Skeletal muscle cell (primary cell): ENCODE data around the gene PRSS2.
A peak's percentile ranks its signal among the peaks of the same experiment; 100 is the strongest.

Source experiments
- DNase-seq: peaks from one replicate; pipeline ENCODE4 v3.0.0-alpha.2; 2010; ENCODE audit warnings: low read depth
- H3K4me3 ChIP-seq: 2 replicates; pipeline ENCODE4 v1.5.1; 2011; ENCODE audit warnings: low read depth, mild to moderate bottlenecking, control low read depth, low read length, moderate library complexity

PRSS2 gene

DNA sequence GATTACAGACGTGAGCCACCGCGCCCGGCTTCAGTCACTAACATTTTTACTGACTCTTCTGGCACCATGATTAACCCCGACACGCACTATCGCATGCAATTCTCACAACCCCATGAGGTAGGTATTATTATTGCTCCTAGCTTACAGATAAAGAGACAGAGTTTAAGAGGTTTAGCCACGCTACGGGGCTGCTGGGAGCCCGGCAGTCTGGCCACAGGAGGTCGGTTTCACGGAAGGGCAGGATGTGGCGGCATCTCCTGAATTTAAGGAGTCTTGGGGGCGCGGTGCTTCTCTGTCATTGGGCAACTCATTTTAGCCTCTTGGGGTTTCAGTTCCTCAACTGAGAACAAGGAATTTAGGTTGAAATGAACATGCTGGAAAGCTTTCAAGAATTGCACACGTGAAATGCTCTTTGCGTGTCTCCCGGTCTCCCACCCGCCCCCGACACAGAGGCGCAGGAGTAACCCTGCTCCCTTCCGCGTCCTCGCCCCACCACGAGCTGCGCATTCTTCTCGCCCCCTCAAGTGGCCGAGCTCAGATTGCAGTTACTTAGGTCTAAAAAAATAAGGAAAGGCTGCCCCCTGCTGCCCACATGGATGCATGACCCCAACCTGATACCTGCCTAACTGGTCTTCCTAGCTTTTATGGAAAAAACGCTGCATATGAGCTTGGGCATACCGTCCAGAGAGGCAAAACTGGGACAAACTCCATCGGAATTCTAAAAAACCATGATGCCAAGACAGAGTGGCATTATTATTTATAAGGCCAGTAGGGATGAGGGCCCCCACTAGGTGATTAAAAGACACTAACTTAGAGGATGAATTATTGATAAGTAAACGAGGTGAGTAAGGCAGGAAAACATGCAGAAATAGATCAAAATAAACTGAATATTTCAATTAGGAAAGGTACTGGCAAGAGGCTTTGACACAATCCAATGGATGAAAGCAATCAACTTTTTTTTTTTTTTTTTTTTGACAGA is 12.4 kb downstream of the PRSS2 start:
- peak; percentile 74 for DNase-seq

DNA sequence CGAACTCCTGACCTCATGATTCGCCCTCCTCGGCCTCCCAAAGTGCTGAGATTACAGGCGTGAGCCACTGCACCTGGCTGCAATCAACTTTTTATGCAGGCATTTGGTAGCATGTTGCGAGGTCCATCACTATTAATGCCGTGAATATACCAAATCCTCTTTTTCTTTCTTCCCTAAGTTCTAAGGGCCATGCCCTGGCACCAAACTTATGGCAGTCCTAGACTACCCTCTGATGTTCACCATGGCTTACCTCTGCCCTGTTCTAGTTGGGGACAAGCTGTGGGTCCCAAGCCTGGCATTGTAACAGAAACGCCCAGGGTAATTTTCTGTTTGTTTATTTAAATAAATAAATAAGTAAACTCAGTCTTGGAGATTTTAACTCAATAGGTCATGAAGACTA is 13.3 kb downstream of the PRSS2 start:
- DNase-seq: no peak
- H3K4me3 ChIP-seq: no peak overlapping the region

More for the DNA sequence above, 12.4 kb downstream of the PRSS2 start:
- peak overlapping the region; percentile 43 for H3K4me3 ChIP-seq

DNA sequence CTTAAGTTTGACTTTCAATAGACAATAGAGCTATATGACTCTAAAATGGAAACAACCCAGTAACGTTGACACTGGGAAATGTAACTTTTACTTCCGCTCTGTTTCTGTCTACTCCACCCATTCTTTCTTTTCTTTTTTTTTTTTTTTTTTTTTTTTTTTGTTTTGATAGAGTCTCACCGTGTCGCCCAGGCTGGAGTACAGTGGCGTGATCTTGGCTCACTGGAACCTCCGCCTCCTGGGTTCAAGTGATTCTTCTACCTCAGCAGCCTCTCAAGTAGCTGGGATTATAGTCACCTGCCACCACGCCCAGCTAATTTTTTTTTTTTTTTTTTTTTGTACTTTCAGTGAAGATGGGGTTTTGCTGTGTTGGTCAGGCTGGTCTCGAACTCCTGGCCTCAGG is 13.9 kb downstream of the PRSS2 start:
- no peak overlapping the region for H3K4me3 ChIP-seq
- DNase-seq: no peak

DNA sequence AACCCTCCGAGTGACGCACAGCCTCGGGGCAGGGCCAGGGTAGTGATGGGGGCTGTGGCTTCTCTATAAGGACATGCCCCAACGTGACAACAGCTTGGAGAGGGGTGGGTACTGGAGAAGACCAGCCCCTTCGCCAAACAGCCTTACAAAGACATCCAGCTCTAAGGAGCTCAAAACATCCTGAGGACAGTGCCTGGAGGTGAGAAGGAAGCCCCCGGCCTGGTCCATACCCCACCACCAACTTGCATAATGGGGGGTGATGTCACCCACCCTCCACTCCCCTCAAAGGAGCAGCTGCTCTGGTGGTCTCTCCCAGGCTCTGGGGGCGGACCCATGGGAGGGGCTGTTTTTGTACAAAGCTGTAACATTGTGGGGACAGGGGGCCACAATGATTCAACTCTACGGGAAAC is 15.1 kb downstream of the PRSS2 start:
- no peak overlapping the region for H3K4me3 ChIP-seq
- DNase-seq: no peak

DNA sequence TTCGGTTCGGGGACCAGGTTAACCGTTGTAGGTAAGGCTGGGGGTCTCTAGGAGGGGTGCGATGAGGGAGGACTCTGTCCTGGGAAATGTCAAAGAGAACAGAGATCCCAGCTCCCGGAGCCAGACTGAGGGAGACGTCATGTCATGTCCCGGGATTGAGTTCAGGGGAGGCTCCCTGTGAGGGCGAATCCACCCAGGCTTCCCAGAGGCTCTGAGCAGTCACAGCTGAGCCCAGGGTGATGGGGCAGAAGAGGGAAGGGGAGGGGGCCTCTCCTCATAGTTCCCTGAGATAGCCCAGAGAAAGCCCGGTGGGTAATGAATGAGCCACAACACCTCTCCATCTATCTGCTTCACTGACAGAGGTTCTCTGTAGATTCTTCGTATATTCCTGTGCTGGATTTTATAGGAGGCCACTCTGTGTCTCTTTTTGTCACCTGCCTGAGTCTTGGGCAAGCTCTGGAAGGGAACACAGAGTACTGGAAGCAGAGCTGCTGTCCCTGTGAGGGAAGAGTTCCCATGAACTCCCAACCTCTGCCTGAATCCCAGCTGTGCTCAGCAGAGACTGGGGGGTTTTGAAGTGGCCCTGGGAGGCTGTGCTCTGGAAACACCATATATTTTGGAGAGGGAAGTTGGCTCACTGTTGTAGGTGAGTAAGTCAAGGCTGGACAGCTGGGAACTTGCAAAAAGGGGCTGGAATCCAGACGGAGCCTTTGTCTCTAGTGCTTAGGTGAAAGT is 16.4 kb downstream of the PRSS2 start:
- DNase-seq: no peak
- H3K4me3 ChIP-seq: no peak overlapping the region

DNA sequence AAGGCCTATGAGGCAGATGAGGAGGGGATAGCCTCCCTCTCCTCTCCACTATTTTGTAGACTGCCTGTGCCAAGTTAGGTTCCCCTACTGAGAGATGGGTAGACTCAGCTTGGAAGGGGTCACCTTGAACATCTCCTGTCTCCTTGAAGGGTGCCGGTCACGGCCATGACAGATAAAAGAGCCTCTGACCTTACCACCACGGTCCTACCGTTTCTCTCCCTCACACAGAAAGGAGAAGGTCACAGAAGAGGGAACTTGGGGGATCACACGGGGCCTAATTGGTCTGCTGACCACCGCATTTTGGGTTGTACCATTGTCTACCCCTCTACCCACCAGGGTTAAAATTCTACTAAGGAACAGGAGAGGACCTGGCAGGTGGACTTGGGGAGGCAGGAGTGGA is 17.0 kb downstream of the PRSS2 start:
- DNase-seq: no peak
- no peak overlapping the region for H3K4me3 ChIP-seq

- DNase-seq: no peak
- H3K4me3 ChIP-seq: no peak overlapping the region
Measured at GRCh38 chr7:142788303-142789289, 17.8 kb downstream of the PRSS2 start.

GRCh38 chr7:142789441-142789840 is 18.7 kb downstream of the PRSS2 start:
- no peak overlapping the region for H3K4me3 ChIP-seq
- DNase-seq: no peak

GRCh38 chr7:142790056-142790455 is 19.3 kb downstream of the PRSS2 start:
- no peak overlapping the region for H3K4me3 ChIP-seq
- no peak for DNase-seq

DNA sequence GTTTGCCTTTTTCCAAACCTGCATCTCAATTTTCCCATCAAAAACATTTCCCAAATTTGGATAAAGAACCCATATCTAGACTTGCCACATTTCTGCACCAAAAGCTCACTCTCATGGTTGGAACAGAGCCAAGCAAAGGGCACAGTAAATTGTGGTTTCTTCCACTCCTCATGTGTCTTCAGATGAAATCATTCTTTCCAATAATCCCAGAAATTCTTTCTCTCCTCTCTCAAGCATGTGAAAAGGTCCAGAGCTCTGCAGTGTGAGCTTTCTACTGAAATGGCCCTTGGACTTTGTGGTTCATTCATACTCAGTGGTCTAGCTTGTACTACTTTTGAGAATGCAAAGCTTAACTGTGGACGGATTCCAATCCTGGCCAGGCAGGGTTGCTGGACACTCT is 19.8 kb downstream of the PRSS2 start:
- DNase-seq: no peak
- H3K4me3 ChIP-seq: no peak overlapping the region

- no peak overlapping the region for H3K4me3 ChIP-seq
- DNase-seq: no peak
Measured at GRCh38 chr7:142791502-142791901, 20.7 kb downstream of the PRSS2 start.

DNA sequence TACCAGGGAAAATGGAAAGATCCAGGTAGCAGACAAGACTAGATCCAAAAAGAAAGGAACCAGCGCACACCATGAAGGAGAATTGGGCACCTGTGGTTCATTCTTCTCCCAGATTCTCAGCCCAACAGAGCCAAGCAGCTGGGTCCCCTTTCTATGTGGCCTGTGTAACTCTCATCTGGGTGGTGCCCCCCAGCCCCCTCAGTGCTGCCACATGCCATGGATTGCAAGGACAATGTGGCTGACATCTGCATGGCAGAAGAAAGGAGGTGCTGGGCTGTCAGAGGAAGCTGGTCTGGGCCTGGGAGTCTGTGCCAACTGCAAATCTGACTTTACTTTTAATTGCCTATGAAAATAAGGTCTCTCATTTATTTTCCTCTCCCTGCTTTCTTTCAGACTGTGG is 21.4 kb downstream of the PRSS2 start:
- H3K4me3 ChIP-seq: no peak overlapping the region
- DNase-seq: no peak

GRCh38 chr7:142792593-142792992 is 21.8 kb downstream of the PRSS2 start:
- H3K4me3 ChIP-seq: no peak overlapping the region
- no peak for DNase-seq

GRCh38 chr7:142793156-142793555 is 22.4 kb downstream of the PRSS2 start:
- no peak overlapping the region for H3K4me3 ChIP-seq
- DNase-seq: no peak

DNA sequence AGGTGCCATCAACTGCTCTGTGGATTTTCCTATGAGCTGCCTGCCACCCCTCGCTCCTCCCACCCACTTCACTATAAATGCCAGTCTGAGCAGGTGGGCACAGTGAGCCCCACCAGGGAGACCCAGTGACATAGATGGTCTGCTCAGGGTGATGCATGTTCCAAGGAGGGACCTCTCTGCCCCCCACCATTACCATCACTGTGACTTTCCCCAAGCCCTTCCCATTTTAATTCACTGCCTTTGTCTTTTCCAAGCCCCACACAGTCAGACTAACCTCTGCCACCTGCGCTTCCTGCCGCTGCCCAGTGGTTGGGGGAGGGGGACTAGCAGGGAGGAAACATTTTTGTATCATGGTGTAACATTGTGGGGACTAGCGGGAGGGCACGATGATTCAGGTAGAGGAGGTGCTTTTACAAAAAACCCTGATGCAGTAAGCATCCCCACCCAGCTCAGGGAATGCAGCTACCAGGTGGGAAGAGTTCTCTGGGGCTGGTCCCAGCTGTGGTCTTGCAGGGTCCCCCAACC is 24.6 kb downstream of the PRSS2 start:
- no peak overlapping the region for H3K4me3 ChIP-seq

DNA sequence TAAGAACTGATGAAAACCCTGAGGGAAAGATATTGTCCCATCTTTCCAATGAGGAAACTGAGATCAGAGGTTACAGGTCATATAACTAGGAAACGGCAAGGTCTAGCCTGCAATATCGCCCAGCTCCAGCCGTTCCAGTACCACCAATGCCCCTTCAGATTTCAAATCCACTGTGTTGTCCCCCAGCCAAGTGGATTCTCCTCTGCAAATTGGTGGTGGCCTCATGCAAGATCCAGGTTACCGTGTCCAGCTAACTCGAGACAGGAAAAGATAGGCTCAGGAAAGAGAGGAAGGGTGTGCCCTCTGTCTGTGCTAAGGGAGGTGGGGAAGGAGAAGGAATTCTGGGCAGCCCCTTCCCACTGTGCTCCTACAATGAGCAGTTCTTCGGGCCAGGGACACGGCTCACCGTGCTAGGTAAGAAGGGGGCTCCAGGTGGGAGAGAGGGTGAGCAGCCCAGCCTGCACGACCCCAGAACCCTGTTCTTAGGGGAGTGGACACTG is 25.3 kb downstream of the PRSS2 start:
- DNase-seq: no peak
- H3K4me3 ChIP-seq: no peak overlapping the region

More for the DNA sequence above, 24.6 kb downstream of the PRSS2 start:
- DNase-seq: no peak

DNA sequence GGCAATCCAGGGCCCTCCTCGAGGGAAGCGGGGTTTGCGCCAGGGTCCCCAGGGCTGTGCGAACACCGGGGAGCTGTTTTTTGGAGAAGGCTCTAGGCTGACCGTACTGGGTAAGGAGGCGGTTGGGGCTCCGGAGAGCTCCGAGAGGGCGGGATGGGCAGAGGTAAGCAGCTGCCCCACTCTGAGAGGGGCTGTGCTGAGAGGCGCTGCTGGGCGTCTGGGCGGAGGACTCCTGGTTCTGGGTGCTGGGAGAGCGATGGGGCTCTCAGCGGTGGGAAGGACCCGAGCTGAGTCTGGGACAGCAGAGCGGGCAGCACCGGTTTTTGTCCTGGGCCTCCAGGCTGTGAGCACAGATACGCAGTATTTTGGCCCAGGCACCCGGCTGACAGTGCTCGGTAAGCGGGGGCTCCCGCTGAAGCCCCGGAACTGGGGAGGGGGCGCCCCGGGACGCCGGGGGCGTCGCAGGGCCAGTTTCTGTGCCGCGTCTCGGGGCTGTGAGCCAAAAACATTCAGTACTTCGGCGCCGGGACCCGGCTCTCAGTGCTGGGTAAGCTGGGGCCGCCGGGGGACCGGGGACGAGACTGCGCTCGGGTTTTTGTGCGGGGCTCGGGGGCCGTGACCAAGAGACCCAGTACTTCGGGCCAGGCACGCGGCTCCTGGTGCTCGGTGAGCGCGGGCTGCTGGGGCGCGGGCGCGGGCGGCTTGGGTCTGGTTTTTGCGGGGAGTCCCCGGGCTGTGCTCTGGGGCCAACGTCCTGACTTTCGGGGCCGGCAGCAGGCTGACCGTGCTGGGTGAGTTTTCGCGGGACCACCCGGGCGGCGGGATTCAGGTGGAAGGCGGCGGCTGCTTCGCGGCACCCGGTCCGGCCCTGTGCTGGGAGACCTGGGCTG is 26.0 kb downstream of the PRSS2 start:
- DNase-seq: no peak
- H3K4me3 ChIP-seq: peak overlapping the region; percentile 49
